ENCODE measurements around the gene AMN. TPM values are rescaled to one million over a fixed set of nuclear protein-coding genes. Genes with fewer than 3 reads are reported as not detected.
"Not testable (repeated sequence)": the region's sequence is repeated elsewhere in the genome, so short reads cannot be mapped to it uniquely, and the experiment has no call there.

AMN gene
- total RNA-seq, 3 donors from 2014 or later, result 1.7 to 2.2 (median 2.0) TPM

DNA sequence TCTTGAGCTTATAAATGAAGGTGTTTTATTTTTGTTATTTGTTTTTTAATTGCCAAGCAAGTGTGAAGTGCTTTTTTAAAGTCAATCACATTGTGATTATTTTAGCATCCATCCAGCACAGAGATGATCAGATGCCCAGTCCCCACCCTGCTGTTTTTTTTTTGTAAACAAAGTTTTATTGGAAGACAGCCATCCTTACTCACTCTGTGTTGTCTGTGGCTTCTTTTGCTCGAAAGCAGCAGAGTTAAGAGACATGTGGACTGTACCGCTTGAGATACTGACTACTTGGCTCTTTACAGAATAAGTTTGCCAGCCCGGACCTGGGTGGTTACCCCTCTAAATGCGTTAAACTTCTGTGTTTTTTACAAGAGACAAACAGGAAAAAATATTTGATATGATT, 30.9 kb upstream of the AMN start:
- no peak overlapping the region for H3K4me3 Mint-ChIP-seq
- DNase-seq (no peak), ATAC-seq (no peak)
- no peaks in the 10 kb centered on the region for H3K4me1 Mint-ChIP-seq (ENCODE audit: low read depth)
- peaks cover 46% of the 10 kb centered on the region for H3K36me3 Mint-ChIP-seq (ENCODE audit: insufficient read depth)
- no peaks in the 10 kb centered on the region for H3K27me3 Mint-ChIP-seq (ENCODE audit: low read depth)
- H3K9me3 Mint-ChIP-seq, result no peaks in the 10 kb centered on the region

DNA sequence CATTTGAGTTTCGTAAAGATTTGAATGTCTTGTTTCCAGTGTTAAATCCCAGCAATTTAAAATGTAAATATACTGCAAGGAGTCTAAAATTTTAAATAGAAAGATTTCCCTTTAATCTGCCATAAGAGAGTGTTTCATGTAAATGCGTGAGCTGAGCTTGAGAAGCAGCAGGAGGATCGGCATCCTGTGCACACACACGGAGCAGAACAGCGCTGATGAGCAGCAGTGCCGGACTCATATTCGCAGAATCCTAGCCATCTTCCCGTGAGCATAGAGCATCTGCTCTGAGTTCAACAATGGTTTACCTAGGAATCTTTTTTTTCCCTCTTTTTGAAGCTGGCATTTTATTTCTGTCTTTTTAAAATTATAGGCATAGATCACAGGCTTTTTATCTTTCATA, 29.8 kb upstream of the AMN start:
- Mint-ChIP-seq H3K4me3 (no peak overlapping the region), H3K36me3 (ENCODE audit: insufficient read depth) (peaks cover 47% of the 10 kb centered on the region), H3K27me3 (ENCODE audit: low read depth) (no peaks in the 10 kb centered on the region), H3K9me3 (no peaks in the 10 kb centered on the region), H3K4me1 (ENCODE audit: low read depth) (no peaks in the 10 kb centered on the region)
- DNase-seq, result no peak
- ATAC-seq, result no peak

DNA sequence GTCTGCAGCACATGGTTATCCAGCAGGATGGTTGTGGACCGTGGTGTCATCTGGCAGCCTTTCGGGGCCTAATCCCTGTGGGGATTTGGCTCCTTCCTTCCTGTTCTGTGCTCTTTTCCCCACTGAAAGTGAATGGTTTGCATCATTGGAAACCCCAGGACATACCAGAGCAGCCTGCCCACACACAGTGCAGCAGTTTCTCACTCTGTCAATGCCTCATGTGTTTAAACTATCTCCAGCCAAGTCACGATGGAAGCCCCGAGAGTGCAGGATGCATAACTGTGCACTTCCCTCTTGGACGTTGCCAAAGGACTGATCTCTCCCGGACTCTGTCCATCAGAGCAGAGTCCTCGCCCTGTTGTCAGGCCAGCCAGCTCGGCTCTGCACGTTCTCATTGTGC, 29.0 kb upstream of the AMN start:
- peaks cover 49% of the 10 kb centered on the region for H3K36me3 Mint-ChIP-seq (ENCODE audit: insufficient read depth)
- peaks cover 4% of the 10 kb centered on the region for H3K4me1 Mint-ChIP-seq (ENCODE audit: low read depth)
- H3K27me3 Mint-ChIP-seq (ENCODE audit: low read depth), result no peaks in the 10 kb centered on the region
- H3K9me3 Mint-ChIP-seq, result no peaks in the 10 kb centered on the region
- DNase-seq (no peak), ATAC-seq (no peak)
- no peak overlapping the region for H3K4me3 Mint-ChIP-seq

DNA sequence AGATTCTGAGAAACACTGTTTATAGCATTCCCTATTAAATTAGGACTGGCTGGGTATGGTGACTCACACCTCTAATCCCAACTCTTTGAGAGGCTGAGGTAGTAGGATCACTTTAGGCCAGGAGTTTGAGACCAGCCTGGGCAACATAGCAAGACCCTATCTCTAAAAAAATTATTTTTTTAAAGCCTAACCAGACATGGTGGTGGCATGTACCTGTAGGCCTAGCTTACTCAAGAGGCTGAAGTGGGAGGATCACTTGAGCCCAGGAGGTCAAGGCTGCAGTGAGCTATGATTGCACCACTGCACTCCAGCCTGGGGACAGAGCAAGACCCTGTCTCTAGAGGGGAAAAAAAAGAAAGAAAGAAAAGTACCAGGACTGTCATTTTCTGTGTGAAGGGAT, 25.7 kb upstream of the AMN start:
- not testable (repeated sequence) for H3K9me3 Mint-ChIP-seq; DNase-seq; H3K27me3 Mint-ChIP-seq (ENCODE audit: low read depth); ATAC-seq; H3K4me3 Mint-ChIP-seq
- H3K4me1 Mint-ChIP-seq (ENCODE audit: low read depth), result peaks cover 21% of the 10 kb centered on the region
- H3K36me3 Mint-ChIP-seq (ENCODE audit: insufficient read depth), result peaks cover 45% of the 10 kb centered on the region

DNA sequence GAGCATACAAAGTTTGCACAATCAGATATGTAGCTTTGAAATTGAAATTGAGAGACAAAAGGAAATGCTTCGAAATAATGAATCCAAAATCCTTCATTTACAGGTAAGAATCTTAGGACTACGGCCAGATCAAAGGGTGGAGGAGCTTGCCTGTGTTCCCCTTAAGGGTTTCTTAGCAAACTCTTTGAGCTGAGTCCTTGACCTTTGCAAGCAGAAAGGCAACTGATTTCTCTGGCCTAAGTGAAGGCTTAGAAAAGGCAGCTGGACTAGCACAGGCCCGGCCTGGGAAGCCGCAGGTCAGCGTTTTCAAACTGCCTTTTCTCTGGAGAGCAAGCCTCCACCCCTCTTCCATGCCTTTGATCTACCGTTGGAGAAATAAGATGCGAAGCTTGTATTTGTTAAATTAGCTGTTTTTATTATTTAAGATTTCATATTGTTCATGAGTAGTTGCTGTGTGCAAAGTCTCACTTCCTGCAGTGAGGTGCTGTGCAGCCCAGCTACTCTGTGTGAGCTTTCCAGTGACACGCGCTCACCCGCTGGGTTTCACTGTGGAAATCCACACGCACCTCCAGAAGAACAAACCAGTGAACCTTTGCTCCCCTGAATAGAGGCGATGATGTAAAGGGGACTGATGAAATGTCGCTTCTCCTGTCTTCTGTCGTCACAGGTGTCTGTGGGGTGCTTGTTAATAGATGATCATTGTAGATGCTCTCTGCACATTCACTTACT, 25.0 kb upstream of the AMN start:
- ATAC-seq, result no peak
- Mint-ChIP-seq H3K4me3 (no peak overlapping the region), H3K36me3 (ENCODE audit: insufficient read depth) (peaks cover 40% of the 10 kb centered on the region), H3K4me1 (ENCODE audit: low read depth) (peaks cover 21% of the 10 kb centered on the region), H3K27me3 (ENCODE audit: low read depth) (no peaks in the 10 kb centered on the region), H3K9me3 (no peaks in the 10 kb centered on the region)
- DNase-seq, result no peak

DNA sequence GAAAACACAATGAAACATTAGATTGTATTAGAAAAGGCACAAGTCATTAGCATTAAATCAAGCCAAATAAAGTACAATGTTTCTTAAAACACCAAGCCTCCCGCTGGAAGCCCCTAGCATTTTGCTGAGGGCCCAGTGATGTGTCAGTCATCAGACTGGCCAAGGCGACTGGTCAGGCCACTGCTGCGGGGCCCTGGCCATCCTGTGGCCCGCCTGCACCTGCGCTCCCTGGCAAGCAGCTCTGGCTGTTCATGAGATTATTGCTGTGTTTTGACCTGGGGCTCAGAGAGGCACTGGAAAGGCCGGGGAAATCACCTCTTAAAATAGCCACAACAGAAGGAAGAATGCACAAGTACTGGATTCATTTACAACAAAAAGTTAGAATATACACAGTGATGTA, 24.2 kb upstream of the AMN start:
- H3K36me3 Mint-ChIP-seq (ENCODE audit: insufficient read depth), result peaks cover 39% of the 10 kb centered on the region
- H3K4me3 Mint-ChIP-seq, result no peak overlapping the region
- H3K27me3 Mint-ChIP-seq (ENCODE audit: low read depth), result no peaks in the 10 kb centered on the region
- no peaks in the 10 kb centered on the region for H3K9me3 Mint-ChIP-seq
- peaks cover 21% of the 10 kb centered on the region for H3K4me1 Mint-ChIP-seq (ENCODE audit: low read depth)
- no peak for DNase-seq
- ATAC-seq, result no peak

DNA sequence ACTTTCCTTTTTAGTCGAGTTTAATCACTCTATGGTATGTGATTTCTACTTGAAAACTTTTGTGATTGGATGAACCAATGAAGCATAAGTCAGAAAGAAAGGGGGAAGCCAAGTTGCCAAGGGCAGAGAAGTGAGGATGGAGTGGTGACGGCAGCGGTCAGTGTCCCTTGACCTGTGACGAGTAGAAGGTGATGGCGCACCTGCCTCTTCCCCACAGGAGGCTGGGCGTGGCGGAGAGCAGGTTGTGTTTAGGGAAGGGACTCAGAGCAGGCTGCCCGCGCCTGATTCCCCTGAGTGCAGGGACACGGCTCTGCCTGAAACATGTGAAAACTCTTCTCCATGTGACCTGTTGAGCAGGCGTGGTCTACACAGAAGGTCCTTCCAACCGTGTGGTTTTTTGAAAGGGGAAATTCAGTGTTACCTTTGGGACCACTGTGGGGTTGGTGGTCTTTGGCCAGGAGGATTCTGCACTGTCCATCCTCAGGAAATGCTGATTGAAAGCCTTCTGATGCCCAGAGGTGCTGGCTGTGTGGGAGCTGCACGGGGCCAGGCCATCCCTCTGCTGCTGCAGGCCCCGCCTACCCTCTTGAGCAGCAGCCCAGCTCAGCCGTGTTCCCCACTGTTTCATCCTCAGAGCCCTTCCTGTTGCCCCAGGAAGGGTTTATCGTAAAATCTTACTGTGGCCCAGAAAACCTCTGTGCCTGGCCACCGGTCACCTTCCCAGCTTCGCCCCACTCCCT, 23.5 kb upstream of the AMN start:
- DNase-seq (no peak), ATAC-seq (no peak)
- no peaks in the 10 kb centered on the region for H3K9me3 Mint-ChIP-seq
- H3K4me3 Mint-ChIP-seq, result no peak overlapping the region
- H3K27me3 Mint-ChIP-seq (ENCODE audit: low read depth), result no peaks in the 10 kb centered on the region
- peaks cover 21% of the 10 kb centered on the region for H3K4me1 Mint-ChIP-seq (ENCODE audit: low read depth)
- peaks cover 40% of the 10 kb centered on the region for H3K36me3 Mint-ChIP-seq (ENCODE audit: insufficient read depth)

DNA sequence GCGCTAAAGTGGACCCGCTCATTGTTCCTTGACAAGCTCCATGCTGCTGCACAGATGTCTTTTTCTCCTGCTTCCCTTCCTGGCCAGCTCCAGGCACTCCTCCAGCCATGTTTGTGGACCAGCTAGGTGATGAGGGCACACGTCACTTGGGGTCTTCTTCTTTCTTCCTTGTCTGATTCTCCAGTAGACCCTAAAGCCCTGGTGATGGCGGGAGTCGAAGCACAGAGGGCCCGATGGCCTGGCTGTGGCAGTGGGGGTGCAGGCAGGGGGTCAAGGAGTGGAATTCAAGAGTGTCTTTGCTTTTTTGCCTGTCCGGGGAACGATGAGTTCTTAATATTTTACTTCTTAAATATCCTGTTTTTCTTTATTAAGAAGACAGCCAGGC, 23.0 kb upstream of the AMN start:
- Mint-ChIP-seq H3K27me3 (ENCODE audit: low read depth) (no peaks in the 10 kb centered on the region), H3K4me1 (ENCODE audit: low read depth) (peaks cover 21% of the 10 kb centered on the region), H3K4me3 (no peak overlapping the region), H3K36me3 (ENCODE audit: insufficient read depth) (peaks cover 37% of the 10 kb centered on the region), H3K9me3 (no peaks in the 10 kb centered on the region)
- ATAC-seq (no peak), DNase-seq (no peak)

DNA sequence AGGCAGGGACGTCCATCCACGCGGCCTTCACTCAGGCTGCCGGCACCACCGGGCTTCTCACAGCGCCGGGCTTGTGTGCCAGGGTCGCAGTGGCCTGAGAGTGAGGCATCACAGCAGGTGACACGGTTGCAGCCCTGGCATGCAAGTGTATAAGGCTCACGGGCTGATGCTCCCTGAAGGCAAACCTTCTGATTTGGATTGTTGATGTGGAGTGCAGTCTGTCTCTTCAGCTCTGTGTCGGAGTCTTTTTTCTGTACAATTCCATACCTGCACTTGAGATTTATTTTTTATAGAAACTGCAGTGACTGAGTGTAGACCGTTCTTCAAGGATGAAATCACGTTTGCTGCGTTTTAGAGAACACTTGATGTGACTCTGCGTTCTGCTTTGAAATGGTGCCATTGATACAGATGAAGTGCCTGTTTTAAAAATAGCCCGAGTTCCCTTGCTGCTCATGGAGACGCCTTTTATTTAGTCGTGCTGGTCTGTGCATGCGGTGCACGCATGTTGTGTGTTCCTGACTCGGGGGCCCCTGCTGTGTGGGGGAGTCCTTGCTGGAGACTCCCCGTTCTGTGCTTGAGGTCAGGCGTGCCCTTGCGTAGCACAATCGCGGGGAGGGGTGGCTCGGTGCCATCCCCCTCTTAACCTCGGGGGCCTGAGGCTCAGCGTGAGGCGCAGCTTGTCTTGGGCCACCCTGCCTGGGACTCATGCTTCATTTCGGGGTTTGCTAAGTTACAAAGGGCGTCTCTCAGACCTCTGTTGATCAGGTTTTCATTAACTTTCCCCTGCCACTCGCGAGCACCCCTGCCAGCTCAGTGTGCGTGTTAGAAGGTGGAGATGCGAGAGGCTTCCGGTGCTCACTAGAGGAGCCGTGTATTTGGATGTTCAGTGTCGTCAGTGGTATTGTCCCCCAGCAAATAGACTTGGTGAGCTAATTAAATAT, 21.6 kb upstream of the AMN start:
- H3K4me3 Mint-ChIP-seq, result peak overlapping the region; percentile 39
- peaks cover 39% of the 10 kb centered on the region for H3K36me3 Mint-ChIP-seq (ENCODE audit: insufficient read depth)
- H3K9me3 Mint-ChIP-seq, result no peaks in the 10 kb centered on the region
- peaks cover 21% of the 10 kb centered on the region for H3K4me1 Mint-ChIP-seq (ENCODE audit: low read depth)
- no peak for DNase-seq
- H3K27me3 Mint-ChIP-seq (ENCODE audit: low read depth), result no peaks in the 10 kb centered on the region
- ATAC-seq, result peak; percentile 44 to 49

DNA sequence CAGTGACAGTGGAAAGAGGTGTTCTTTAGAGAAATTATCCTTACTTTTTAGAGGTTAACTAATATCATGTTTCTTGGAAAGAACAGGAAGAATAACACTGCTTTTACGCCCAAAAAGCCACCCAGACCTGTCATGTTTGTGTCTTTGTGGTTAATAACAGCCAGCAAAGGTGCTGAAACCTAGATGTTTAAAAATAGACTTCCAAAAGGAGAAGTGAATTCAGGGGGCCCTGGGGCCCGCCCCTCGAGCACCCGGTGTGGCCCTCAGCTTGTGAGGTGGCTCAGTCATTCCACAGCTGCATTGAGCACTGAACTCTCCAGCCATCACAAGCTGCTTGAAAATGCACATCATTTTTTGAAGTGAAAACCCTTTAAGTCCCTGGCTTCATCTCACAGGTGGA, 20.8 kb upstream of the AMN start:
- peaks cover 21% of the 10 kb centered on the region for H3K4me1 Mint-ChIP-seq (ENCODE audit: low read depth)
- H3K9me3 Mint-ChIP-seq, result no peaks in the 10 kb centered on the region
- no peak for ATAC-seq
- no peak overlapping the region for H3K4me3 Mint-ChIP-seq
- peaks cover 40% of the 10 kb centered on the region for H3K36me3 Mint-ChIP-seq (ENCODE audit: insufficient read depth)
- DNase-seq, result no peak
- no peaks in the 10 kb centered on the region for H3K27me3 Mint-ChIP-seq (ENCODE audit: low read depth)

DNA sequence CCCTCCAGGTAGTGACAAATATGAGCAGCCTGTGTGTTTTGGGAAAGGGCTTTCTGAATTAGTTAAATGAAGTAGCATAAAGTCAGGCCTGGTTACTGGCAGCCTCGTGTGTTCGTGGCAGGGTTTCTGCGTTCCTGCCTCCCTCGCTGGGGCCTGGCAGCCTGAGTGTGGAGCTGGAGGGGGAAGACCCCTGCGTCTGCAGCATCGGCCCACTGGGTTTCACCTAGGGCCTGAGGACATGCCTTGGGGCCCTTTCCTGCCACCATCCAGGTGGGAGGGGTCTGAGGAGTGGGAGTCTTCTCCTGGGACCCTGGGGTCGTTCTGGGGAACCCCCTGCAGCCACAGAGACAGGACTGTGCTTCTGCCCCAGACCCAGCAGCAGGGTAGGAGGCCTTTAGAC, 20.4 kb upstream of the AMN start:
- Mint-ChIP-seq H3K36me3 (ENCODE audit: insufficient read depth) (peaks cover 42% of the 10 kb centered on the region), H3K27me3 (ENCODE audit: low read depth) (no peaks in the 10 kb centered on the region), H3K4me1 (ENCODE audit: low read depth) (peaks cover 21% of the 10 kb centered on the region), H3K4me3 (no peak overlapping the region), H3K9me3 (no peaks in the 10 kb centered on the region)
- no peak for DNase-seq
- ATAC-seq, result no peak

DNA sequence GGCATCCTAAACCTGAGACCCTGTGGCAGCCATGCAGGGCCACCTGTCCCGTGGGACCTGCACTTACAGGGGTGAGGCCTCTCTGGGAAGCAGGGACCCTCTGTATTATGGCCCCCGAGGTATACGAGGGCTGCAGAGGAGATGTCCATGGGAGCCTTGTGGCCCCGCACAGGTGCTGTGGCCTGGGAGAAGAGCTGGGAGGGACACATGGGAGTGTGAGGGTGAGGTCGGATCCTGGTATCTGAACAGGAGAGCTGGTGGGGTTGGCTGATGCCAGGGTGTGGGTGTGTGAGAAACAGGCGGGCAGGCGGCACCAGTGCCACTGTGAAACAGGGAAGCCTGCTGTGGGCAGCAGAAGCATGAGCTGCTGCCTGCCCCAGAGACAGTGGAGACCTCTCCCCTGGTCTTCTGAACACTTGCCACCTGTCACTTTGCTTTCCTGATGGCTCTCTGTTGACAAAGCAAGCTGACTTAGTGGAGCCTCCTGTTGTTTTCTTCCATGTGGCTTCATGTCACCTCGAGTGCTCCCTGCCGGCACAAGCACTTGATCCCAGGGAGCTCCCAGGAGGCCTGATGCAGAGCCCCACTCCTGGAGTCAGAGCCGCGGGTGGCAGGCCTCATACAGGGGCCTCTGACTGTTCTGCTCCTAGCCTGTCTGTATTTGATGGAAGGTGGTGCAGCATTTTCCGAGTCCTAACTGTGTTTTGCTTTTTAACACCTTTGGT, 19.8 kb upstream of the AMN start:
- H3K36me3 Mint-ChIP-seq (ENCODE audit: insufficient read depth), result peaks cover 40% of the 10 kb centered on the region
- no peaks in the 10 kb centered on the region for H3K27me3 Mint-ChIP-seq (ENCODE audit: low read depth)

DNA sequence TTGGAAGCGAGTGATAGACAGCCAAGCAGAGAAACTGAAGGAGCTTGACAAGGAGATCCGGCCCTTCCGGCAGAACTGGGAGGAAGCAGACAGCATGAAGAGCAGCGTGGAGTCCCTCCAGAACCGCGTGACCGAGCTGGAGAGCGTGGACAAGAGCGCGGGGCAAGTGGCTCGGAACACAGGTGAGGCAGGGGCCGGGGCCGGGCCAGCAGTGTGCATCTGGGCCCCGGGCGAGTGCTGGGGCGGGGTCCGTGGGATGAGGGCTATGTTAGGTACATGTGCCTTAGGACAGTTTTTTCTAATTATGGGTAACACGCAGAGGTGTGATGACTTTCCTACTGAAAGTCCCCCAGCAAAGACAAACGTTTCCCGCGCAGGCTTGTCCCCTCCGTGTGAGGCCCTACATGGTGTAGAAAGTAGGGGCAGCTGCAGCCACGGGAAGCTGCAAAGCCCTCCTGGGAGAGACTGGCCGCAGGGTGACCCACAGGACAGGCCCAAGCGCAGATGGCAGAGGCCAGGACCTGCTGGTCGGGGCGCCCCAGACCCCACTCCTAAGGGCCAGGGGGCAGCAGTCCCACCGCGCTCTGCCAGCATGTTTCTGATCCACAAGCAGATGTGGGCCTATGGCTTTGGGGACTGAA, 19.1 kb upstream of the AMN start:
- H3K9me3 Mint-ChIP-seq, result no peaks in the 10 kb centered on the region
- no peaks in the 10 kb centered on the region for H3K27me3 Mint-ChIP-seq (ENCODE audit: low read depth)
- peaks cover 17% of the 10 kb centered on the region for H3K4me1 Mint-ChIP-seq (ENCODE audit: low read depth)
- H3K4me3 Mint-ChIP-seq, result peak overlapping the region; percentile 37
- H3K36me3 Mint-ChIP-seq (ENCODE audit: insufficient read depth), result peaks cover 40% of the 10 kb centered on the region
- no peak for DNase-seq
- no peak for ATAC-seq

More for the DNA sequence above, 19.8 kb upstream of the AMN start:
- ATAC-seq (no peak), DNase-seq (no peak)
- Mint-ChIP-seq H3K4me3 (peak overlapping the region; percentile 37), H3K9me3 (no peaks in the 10 kb centered on the region), H3K4me1 (ENCODE audit: low read depth) (peaks cover 21% of the 10 kb centered on the region)
